ENCODE data around the gene MDFI. TPM values are rescaled to one million over a fixed set of nuclear protein-coding genes. Genes with fewer than 3 reads are reported as not detected.
A peak's percentile ranks its signal among the peaks of the same experiment; 100 is the strongest.

Gene MDFI
- total RNA-seq, 1 experiment from 2014 or later: 19.4 TPM

DNA sequence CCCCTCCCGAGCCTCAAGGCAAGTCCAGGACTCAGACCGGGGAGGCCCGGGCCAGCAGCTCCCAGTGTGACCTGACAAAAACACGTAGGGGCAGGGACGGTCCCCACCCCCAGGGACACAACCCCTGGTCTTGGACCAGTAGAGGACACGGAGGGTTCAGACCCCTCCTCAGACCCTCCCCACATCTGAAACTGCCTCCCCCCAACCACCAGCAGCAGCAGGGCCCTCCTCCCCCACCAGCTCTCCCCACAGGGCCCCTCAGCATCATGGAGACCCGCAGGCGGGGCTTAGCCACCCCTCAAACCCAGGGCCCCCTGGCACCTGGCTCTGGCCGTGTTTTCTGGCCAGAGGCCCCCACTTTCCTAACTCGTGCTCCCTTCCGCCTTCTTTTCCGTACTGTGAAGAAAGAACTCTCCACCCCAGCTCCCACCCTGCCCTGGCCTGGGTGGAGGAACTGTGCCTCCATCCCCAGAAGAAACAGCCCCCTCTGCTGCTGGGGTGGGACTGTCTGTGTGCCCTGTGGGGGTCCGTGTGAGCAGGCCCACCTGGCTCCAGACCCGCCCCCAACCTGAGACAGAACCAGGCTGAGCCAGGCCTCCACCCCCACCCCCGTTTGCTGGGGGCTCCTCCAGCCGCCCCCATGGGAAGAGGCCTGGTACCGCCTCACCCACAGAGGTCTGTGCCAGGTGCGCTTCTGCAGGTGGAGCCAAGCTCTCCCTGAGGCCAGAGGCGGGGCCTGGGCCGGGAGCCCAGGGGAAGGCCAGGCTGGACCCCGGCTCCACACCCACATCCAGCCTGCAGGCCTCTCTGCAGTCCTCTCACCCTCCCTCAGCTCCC is 39.0 kb upstream of the MDFI start:
- Histone ChIP-seq H3K4me1 (replicated peaks; ENCODE audit: insufficient read depth) (no peaks in the 10 kb centered on the region), H2AFZ (no peak overlapping the region), H3K4me2 (no peak overlapping the region), H3K9me2 (ENCODE audit: insufficient read depth) (no peaks in the 10 kb centered on the region), H3K79me2 (ENCODE audit: low read depth) (no peaks in the 10 kb centered on the region), H3K36me3 (ENCODE audit: low read depth) (no peaks in the 10 kb centered on the region), H3F3A (ENCODE audit: insufficient read depth, low read depth) (peaks cover 7% of the 10 kb centered on the region; the same call in 1 of the 2 replicates), H4K20me1 (ENCODE audit: insufficient read depth) (no peaks in the 10 kb centered on the region), H3K27me3 (ENCODE audit: insufficient read depth, low read depth) (no peaks in the 10 kb centered on the region), H3K4me3 (no peak overlapping the region), H3K9me3 (ENCODE audit: insufficient read depth, low read depth) (no peaks in the 10 kb centered on the region), H3K27ac (no peak overlapping the region)
- intact Hi-C loops (cut with micrococcal nuclease; ENCODE audit: unreplicated experiment): no loop called here
- ChIA-PET POLR2A (ENCODE audit: unreplicated experiment) (no interaction called here), CTCF (no interaction called here)
- no peak for TF ChIP-seq EZH2 (IDR thresholded peaks at IDR 0.05; ENCODE audit: low read depth)
- TF ChIP-seq, protein P1, sequence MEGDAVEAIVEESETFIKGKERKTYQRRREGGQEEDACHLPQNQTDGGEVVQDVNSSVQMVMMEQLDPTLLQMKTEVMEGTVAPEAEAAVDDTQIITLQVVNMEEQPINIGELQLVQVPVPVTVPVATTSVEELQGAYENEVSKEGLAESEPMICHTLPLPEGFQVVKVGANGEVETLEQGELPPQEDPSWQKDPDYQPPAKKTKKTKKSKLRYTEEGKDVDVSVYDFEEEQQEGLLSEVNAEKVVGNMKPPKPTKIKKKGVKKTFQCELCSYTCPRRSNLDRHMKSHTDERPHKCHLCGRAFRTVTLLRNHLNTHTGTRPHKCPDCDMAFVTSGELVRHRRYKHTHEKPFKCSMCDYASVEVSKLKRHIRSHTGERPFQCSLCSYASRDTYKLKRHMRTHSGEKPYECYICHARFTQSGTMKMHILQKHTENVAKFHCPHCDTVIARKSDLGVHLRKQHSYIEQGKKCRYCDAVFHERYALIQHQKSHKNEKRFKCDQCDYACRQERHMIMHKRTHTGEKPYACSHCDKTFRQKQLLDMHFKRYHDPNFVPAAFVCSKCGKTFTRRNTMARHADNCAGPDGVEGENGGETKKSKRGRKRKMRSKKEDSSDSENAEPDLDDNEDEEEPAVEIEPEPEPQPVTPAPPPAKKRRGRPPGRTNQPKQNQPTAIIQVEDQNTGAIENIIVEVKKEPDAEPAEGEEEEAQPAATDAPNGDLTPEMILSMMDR (conservative IDR thresholded peaks at IDR 0.05): no peak
- BruUV-seq (replicated peaks): no TSS peak
- DNase-seq: no peak

DNA sequence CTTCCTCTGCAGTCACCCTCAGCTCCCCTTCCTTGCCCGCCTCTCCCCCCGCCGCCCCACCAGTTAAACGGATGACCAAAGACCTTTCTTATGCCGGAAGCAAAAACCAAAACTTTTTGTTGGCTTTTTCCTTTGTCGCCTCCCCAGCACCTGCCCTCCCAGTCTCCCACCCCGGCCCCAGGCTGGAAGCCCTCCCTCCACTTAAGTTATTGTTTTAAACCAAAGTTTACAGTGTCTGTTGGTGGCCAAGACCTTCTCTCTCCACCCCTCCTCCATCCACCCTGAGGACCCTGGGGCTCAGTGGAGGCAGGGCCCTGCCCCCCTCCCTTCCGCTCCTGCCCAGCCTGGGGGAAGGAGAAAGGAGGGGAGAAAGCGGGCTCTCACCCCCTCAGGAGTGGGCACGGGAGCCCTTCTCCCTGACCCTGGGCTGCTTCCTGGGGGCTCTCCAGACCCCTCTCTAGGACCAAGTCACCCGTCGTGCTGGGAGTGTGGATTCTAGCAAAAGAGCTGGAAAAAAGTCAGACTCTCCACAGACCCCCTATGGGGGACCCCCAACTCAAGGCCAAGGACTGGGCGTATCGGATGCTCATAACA is 38.3 kb upstream of the MDFI start:
- BruUV-seq (replicated peaks): TSS peak; percentile 10
- TF ChIP-seq EZH2 (IDR thresholded peaks at IDR 0.05; ENCODE audit: low read depth): no peak
- TF ChIP-seq, protein P1 (conservative IDR thresholded peaks at IDR 0.05): no peak
- Histone ChIP-seq H3K36me3 (ENCODE audit: low read depth) (no peaks in the 10 kb centered on the region), H3K9me3 (ENCODE audit: insufficient read depth, low read depth) (no peaks in the 10 kb centered on the region), H3K27ac (no peak overlapping the region), H3K4me3 (no peak overlapping the region), H3K4me2 (no peak overlapping the region), H3K79me2 (ENCODE audit: low read depth) (no peaks in the 10 kb centered on the region), H3K27me3 (ENCODE audit: insufficient read depth, low read depth) (no peaks in the 10 kb centered on the region), H3F3A (ENCODE audit: insufficient read depth, low read depth) (peaks cover 7% of the 10 kb centered on the region; the same call in 1 of the 2 replicates), H2AFZ (no peak overlapping the region), H4K20me1 (ENCODE audit: insufficient read depth) (no peaks in the 10 kb centered on the region), H3K9me2 (ENCODE audit: insufficient read depth) (no peaks in the 10 kb centered on the region), H3K4me1 (replicated peaks; ENCODE audit: insufficient read depth) (no peaks in the 10 kb centered on the region)
- intact Hi-C loops (cut with micrococcal nuclease; ENCODE audit: unreplicated experiment): loop anchor here (5.0 kb wide), 1 partner anchor 293 kb away; no protein-coding TSS in a partner anchor
- ChIA-PET POLR2A (ENCODE audit: unreplicated experiment) (no interaction called here), CTCF (no interaction called here)
- no peak for DNase-seq

DNA sequence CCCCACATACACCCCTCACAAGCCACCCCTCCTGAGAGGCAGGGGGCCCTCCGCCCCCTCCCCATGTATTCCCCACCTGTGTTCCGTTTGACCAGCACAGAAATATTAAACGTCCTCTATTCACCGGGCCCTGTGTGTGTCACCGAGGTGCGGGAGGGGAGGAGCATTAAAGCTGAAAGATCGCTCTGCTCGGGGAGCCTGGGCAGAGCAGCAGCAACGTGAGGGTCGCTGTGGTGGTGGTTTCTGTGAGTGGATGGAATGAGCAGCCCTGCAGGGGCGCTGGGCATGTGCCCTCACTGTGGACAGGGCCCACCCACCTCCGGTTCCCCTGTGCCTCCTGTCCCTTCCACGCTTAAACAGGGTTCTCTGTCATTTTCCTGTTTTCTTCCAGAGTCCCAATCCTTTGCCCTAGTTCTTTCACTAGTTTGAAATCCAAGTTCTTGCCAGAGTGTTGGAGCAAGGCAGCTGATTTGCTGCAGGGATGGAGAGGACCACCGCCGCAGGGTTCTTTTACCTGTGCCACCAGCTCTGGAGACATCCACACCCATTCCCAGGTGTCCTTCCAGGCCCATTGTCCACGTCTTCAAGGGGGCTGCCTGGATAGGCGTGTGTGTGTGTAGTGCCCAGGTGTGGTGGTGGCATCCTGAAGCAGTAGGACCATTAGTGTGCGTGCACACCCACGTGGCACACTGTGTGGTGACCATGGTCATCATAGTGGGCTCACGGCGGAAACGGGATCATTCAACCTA is 37.6 kb upstream of the MDFI start:
- Histone ChIP-seq H3F3A (ENCODE audit: insufficient read depth, low read depth) (peaks cover 7% of the 10 kb centered on the region; the same call in 1 of the 2 replicates), H3K4me3 (no peak overlapping the region), H3K4me1 (replicated peaks; ENCODE audit: insufficient read depth) (no peaks in the 10 kb centered on the region), H3K79me2 (ENCODE audit: low read depth) (no peaks in the 10 kb centered on the region), H3K27ac (no peak overlapping the region), H3K36me3 (ENCODE audit: low read depth) (no peaks in the 10 kb centered on the region), H3K9me2 (ENCODE audit: insufficient read depth) (no peaks in the 10 kb centered on the region), H3K9me3 (ENCODE audit: insufficient read depth, low read depth) (no peaks in the 10 kb centered on the region), H4K20me1 (ENCODE audit: insufficient read depth) (no peaks in the 10 kb centered on the region), H3K4me2 (no peak overlapping the region), H3K27me3 (ENCODE audit: insufficient read depth, low read depth) (no peaks in the 10 kb centered on the region), H2AFZ (no peak overlapping the region)
- ChIA-PET CTCF (no interaction called here), POLR2A (ENCODE audit: unreplicated experiment) (no interaction called here)
- no TSS peak for BruUV-seq (replicated peaks)
- no peak for TF ChIP-seq EZH2 (IDR thresholded peaks at IDR 0.05; ENCODE audit: low read depth)
- TF ChIP-seq, protein P1 (conservative IDR thresholded peaks at IDR 0.05): no peak
- DNase-seq: no peak
- intact Hi-C loops (cut with micrococcal nuclease; ENCODE audit: unreplicated experiment): loop anchor here (5.0 kb wide), 1 partner anchor 293 kb away; no protein-coding TSS in a partner anchor

All from PC-9 (cell line).